GM12878 (cell line): ENCODE data around the gene FCRL2.

ENCODE experiments used
- LARP7 ChIP-seq: fragments of 450-650 bp; IDR thresholded peaks from 2 replicates; pipeline ENCODE4 v1.6.1; 2017; ENCODE audit warnings: mild to moderate bottlenecking
- RAD21 ChIP-seq: IDR thresholded peaks from 2 replicates; pipeline ENCODE4 v1.6.1; 2011; ENCODE audit warnings: mild to moderate bottlenecking, low read depth, low read length, moderate library complexity; ENCODE audit not compliant: insufficient read depth
- SUZ12 ChIP-seq: fragments of 200-600 bp; sonication (generic); IDR thresholded peaks from one replicate; pipeline ENCODE4 v1.6.1; 2018; ENCODE audit warnings: antibody characterized with exemption, mild to moderate bottlenecking; ENCODE audit not compliant: unreplicated experiment
- TAF1 ChIP-seq: IDR thresholded peaks from 2 replicates; pipeline ENCODE4 v1.6.1; 2011; ENCODE audit warnings: mild to moderate bottlenecking, low read depth, low read length, borderline replicate concordance
- TBL1XR1 ChIP-seq: IDR thresholded peaks from 2 replicates; pipeline ENCODE4 v1.6.1; 2012; ENCODE audit warnings: low read depth, low read length, improper control_type of control experiment
- TF ChIP-seq, protein P1 (sequence below), 3 experiments: IDR thresholded peaks in 2 of 3; conservative IDR thresholded peaks in 1 of 3; 2 replicates each; pipeline ENCODE4 v1.5.1; 2011; ENCODE audit warnings: low read depth in 3 of 3, low read length in 3 of 3, mild to moderate bottlenecking in 3 of 3, control low read depth in 2 of 3, moderate library complexity in 2 of 3, inconsistent platforms in 1 of 3, mixed read lengths in 1 of 3; ENCODE audit not compliant: control insufficient read depth in 2 of 3, insufficient read depth in 1 of 3; ENCODE audit errors: extremely low read depth in 1 of 3
- TF ChIP-seq, protein P2 (sequence below): fragments of 150-350 bp; IDR thresholded peaks from 2 replicates; pipeline ENCODE4 v1.6.1; 2016; ENCODE audit warnings: low read depth, low read length

DNA sequence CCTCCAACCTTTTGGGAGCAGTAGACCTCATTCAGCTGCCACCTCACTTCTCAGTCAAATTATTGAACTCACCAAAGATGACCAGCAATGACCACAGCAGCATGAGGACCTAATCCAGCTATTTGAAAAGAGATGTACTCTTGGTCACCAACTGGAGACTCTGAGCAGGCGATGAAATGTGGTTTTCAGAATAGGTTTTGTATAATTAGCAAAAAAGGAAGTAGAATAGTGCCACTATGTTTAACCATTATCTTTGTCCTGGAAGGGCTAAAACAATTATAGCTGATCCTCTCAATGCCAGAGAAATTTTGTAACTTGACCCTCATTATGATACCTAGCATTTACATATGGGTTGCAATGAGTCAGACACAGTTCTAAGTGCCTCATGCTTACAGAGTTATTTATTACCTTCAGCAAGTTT, at the start of gene FCRL2:
- no peak for TF ChIP-seq LARP7
- TF ChIP-seq SUZ12, result no peak
- TF ChIP-seq, protein P1, sequence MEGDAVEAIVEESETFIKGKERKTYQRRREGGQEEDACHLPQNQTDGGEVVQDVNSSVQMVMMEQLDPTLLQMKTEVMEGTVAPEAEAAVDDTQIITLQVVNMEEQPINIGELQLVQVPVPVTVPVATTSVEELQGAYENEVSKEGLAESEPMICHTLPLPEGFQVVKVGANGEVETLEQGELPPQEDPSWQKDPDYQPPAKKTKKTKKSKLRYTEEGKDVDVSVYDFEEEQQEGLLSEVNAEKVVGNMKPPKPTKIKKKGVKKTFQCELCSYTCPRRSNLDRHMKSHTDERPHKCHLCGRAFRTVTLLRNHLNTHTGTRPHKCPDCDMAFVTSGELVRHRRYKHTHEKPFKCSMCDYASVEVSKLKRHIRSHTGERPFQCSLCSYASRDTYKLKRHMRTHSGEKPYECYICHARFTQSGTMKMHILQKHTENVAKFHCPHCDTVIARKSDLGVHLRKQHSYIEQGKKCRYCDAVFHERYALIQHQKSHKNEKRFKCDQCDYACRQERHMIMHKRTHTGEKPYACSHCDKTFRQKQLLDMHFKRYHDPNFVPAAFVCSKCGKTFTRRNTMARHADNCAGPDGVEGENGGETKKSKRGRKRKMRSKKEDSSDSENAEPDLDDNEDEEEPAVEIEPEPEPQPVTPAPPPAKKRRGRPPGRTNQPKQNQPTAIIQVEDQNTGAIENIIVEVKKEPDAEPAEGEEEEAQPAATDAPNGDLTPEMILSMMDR (IDR thresholded peaks at IDR 0.05 in 2 of 3, conservative IDR thresholded peaks at IDR 0.05 in 1 of 3; ENCODE audit: control insufficient read depth in 2 of 3, extremely low read depth in 1 of 3, insufficient read depth in 1 of 3, low read depth in 3 of 3, low read length in 3 of 3), result no peak
- no peak for TF ChIP-seq RAD21
- TF ChIP-seq, protein P2, sequence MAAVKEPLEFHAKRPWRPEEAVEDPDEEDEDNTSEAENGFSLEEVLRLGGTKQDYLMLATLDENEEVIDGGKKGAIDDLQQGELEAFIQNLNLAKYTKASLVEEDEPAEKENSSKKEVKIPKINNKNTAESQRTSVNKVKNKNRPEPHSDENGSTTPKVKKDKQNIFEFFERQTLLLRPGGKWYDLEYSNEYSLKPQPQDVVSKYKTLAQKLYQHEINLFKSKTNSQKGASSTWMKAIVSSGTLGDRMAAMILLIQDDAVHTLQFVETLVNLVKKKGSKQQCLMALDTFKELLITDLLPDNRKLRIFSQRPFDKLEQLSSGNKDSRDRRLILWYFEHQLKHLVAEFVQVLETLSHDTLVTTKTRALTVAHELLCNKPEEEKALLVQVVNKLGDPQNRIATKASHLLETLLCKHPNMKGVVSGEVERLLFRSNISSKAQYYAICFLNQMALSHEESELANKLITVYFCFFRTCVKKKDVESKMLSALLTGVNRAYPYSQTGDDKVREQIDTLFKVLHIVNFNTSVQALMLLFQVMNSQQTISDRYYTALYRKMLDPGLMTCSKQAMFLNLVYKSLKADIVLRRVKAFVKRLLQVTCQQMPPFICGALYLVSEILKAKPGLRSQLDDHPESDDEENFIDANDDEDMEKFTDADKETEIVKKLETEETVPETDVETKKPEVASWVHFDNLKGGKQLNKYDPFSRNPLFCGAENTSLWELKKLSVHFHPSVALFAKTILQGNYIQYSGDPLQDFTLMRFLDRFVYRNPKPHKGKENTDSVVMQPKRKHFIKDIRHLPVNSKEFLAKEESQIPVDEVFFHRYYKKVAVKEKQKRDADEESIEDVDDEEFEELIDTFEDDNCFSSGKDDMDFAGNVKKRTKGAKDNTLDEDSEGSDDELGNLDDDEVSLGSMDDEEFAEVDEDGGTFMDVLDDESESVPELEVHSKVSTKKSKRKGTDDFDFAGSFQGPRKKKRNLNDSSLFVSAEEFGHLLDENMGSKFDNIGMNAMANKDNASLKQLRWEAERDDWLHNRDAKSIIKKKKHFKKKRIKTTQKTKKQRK, result no peak
- no peak for TF ChIP-seq TBL1XR1
- no peak for TF ChIP-seq TAF1
